ENCODE results near the gene MRPL36.

- no peak for TF ChIP-seq CTCF (IDR thresholded peaks at IDR 0.05)
- no peak for TF ChIP-seq POLR2A (IDR thresholded peaks at IDR 0.05)
- no peak for TF ChIP-seq POLR2AphosphoS5 (IDR thresholded peaks at IDR 0.05; ENCODE audit: insufficient read depth in 1 of 2, low read depth in 1 of 2)
Measured at GRCh38 chr5:1814183-1815020, 14.8 kb upstream of the MRPL36 start.
